Esophagus squamous epithelium (tissue), 4 donors: ENCODE results near the gene KIF26A.

Source experiments
- POLR2A ChIP-seq, 4 donors: fragments of 450-650 bp; IDR thresholded peaks; one replicate each; pipeline ENCODE4 v1.6.1; 2017; ENCODE audit warnings: antibody characterized with exemption in 4 of 4, mild to moderate bottlenecking in 4 of 4, moderate library complexity in 3 of 4
- TF ChIP-seq, protein P1 (sequence below), 6 experiments: fragments of 450-650 bp in 4 of 6; fragments of 200-600 bp in 2 of 6; sonication (generic) in 2 of 6; IDR thresholded peaks; one replicate each; pipeline ENCODE4 v1.5.1; 2016 to 2019; ENCODE audit warnings: antibody characterized with exemption in 6 of 6, mild to moderate bottlenecking in 4 of 6, moderate library complexity in 4 of 6

DNA sequence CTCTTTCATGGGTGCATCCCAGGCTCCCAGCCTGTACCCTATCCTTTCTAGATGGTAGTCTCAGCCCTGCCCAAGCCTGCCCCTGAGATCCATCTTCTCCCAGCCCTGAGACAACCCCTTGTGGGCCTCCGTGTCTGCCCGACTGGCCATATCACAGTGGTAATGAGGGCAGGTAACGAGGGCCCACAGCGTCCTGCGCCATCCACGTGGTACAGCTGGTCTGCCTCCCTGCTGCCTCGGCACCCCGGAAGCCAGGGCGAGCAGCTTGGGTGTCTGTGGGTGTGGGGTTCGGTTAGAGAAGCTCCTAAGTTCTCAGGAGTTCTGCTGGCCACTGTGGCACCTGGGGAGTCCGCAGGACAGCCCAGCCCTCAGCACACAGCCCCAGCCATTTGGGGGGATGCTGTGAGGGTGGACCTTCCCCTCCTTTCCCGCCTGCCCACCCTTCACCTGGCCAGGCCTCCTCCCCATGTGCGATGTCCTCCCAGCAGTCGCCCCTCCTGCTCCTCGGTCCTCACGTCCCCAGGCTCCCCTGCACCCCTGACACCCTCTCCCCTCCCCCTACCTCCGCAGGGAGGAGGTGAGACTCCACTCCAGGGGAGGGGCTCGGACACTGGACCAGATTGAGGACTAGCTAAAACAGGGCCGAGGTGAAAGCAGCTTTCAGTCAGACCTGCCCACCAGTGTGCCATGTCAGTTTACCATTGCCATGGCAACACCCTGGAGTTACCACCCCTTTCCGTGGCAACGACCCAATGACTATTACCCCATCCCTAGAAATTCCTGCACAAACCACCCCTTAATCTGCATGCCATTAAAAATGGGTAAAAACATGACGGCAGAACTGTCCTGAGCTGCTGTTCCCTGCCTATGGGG, 69.0 kb downstream of the KIF26A start:
- TF ChIP-seq, protein P1, sequence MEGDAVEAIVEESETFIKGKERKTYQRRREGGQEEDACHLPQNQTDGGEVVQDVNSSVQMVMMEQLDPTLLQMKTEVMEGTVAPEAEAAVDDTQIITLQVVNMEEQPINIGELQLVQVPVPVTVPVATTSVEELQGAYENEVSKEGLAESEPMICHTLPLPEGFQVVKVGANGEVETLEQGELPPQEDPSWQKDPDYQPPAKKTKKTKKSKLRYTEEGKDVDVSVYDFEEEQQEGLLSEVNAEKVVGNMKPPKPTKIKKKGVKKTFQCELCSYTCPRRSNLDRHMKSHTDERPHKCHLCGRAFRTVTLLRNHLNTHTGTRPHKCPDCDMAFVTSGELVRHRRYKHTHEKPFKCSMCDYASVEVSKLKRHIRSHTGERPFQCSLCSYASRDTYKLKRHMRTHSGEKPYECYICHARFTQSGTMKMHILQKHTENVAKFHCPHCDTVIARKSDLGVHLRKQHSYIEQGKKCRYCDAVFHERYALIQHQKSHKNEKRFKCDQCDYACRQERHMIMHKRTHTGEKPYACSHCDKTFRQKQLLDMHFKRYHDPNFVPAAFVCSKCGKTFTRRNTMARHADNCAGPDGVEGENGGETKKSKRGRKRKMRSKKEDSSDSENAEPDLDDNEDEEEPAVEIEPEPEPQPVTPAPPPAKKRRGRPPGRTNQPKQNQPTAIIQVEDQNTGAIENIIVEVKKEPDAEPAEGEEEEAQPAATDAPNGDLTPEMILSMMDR (IDR thresholded peaks at IDR 0.05) = no peak
- TF ChIP-seq POLR2A (IDR thresholded peaks at IDR 0.05) = no peak
